GM10248 (cell line): ENCODE data around the gene KCNT2.

Source experiments
- CTCF ChIA-PET: fragments of 300-600 bp; sonication (Branson Sonifier 250); formaldehyde crosslinking; extraction: SDS; loops from one replicate; lab custom pipeline; 2021; ENCODE audit warnings: antibody characterized with exemption; lab: Yijun Ruan, JAX
- POLR2A ChIA-PET: fragments of 350-650 bp; sonication (Branson Sonifier 250); formaldehyde crosslinking; extraction: SDS; loops from one replicate; lab custom pipeline; 2020; ENCODE audit warnings: antibody characterized with exemption; lab: Yijun Ruan, JAX
- DNase-seq: peaks from one replicate; pipeline ENCODE4 v3.0.0; 2012; ENCODE audit errors: extremely low spot score
- TF ChIP-seq, protein P1 (sequence below): IDR thresholded peaks from 2 replicates; pipeline ENCODE4 v1.5.1; 2012; ENCODE audit warnings: mild to moderate bottlenecking, low read depth; ENCODE audit errors: extremely low read depth, missing control alignments, control extremely low read depth

Gene KCNT2

DNA sequence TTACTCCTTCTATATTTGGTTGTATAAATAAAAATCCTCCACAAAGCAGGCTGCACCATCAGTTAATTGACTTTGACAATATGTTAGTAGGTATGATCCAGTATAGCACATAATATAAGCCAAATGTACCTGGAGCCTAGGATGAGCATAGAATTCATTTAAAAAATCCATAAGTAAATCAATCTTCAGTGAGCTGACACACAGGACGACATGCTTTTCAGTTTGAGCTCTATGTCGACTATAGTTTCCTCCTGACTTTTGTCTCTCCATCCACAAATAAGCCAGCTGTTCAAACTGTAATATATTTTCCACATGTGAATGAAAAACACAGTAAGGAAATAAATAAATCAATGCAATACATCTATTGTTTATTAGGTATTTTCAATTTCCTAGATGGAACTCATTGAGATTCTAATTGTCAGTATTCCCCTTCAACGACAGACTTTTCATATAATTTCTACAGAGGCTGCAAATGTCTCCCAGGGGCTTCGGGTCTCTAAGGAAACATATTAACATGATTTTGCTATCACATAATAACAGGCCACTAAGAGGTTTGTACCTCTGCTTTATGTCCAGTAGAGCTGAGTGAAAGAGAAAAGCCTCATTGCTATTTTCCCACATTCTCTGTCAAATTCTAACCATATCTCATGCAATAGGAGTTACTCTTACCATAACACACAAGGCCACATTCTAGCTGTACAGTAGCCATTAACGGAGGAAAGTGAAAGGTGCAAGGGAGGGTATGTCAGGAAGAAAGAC lies 180.1 kb downstream of the KCNT2 start:
- CTCF ChIA-PET, result no interaction called here
- DNase-seq, result no peak
- TF ChIP-seq, protein P1, sequence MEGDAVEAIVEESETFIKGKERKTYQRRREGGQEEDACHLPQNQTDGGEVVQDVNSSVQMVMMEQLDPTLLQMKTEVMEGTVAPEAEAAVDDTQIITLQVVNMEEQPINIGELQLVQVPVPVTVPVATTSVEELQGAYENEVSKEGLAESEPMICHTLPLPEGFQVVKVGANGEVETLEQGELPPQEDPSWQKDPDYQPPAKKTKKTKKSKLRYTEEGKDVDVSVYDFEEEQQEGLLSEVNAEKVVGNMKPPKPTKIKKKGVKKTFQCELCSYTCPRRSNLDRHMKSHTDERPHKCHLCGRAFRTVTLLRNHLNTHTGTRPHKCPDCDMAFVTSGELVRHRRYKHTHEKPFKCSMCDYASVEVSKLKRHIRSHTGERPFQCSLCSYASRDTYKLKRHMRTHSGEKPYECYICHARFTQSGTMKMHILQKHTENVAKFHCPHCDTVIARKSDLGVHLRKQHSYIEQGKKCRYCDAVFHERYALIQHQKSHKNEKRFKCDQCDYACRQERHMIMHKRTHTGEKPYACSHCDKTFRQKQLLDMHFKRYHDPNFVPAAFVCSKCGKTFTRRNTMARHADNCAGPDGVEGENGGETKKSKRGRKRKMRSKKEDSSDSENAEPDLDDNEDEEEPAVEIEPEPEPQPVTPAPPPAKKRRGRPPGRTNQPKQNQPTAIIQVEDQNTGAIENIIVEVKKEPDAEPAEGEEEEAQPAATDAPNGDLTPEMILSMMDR, result no peak
- POLR2A ChIA-PET, result no interaction called here

DNA sequence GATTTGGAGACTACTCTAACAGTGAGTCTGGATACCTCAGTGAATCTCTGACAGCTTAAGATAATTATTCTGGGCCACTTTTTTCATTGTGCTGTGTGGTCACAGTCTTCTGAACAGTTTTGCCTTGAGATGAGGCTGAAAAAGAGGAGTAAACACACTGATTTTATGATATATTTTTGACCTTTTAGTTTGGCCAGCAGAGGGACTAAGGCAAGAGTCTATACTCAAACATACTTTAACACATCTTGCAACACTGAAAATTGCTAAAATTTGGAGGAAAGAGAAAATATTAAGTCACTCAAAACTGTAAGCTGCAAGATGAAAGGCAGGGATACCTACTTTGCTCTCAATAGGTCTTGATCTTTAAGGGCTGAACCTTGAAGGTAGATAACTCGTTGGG lies 182.7 kb downstream of the KCNT2 start:
- no peak for DNase-seq
- TF ChIP-seq, protein P1, result no peak
- ChIA-PET POLR2A (no interaction called here), CTCF (no interaction called here)

DNA sequence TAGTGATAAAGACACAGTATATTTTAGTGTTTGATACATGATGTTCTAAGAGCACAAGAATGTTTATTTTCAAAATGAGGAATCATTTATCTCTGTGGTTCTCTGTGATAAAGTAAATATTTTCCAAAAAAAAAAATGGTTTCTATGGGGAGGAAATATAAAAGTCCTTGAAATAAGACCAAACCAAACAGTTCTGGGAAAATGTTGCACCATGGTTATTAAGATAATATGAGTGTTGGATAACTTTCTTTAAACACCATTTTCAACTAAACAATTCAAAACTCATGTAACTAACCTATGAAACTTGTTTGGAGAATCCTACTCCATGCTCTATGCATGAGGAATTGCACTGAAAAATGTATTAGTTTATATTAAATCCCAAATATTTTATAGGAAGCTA lies 184.6 kb downstream of the KCNT2 start:
- ChIA-PET POLR2A (no interaction called here), CTCF (no interaction called here)
- TF ChIP-seq, protein P1, result no peak

DNA sequence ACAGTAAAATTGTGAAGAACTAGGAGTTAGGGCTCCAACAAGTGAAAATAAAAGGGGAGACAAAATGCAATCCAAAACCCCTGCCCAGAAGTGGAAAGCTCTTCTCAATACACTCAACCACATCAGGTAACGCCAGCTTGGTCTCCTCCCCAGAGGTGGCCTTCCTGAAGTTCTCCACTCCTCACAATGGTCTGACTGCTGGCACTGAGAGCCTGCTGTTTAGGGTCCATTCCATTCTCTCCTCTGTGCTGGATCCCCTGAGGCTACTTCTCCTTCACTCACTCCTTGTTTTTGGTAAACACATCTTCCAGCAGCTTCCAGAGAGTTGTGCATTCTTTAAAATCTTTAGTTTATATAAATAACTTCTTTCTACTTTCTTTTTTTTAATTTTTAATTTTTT lies 189.5 kb downstream of the KCNT2 start:
- TF ChIP-seq, protein P1, result no peak
- no peak for DNase-seq
- ChIA-PET CTCF (no interaction called here), POLR2A (no interaction called here)

More for the DNA sequence above, 184.6 kb downstream of the KCNT2 start:
- DNase-seq, result no peak

DNA sequence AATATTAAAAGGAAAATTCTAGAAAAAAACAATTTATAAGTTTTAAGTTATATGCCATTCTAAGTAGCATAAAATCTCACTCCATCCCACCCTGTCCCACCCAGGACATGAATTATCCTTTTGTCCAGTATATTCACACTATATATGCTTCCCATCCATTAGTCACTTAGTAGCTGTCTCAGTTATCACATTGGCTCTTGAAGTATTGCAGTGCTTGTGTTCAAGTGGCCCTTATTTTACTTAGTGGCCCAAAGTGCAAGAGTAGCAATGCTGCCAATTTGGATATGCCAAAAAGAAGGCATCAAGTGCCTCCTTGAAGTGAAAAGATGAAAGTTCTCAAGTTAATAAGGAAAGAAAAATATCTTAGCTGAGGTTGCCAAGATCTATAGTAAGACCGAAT lies 192.3 kb downstream of the KCNT2 start:
- TF ChIP-seq, protein P1, result no peak
- CTCF ChIA-PET, result no interaction called here
- DNase-seq, result no peak
- POLR2A ChIA-PET, result no interaction called here

DNA sequence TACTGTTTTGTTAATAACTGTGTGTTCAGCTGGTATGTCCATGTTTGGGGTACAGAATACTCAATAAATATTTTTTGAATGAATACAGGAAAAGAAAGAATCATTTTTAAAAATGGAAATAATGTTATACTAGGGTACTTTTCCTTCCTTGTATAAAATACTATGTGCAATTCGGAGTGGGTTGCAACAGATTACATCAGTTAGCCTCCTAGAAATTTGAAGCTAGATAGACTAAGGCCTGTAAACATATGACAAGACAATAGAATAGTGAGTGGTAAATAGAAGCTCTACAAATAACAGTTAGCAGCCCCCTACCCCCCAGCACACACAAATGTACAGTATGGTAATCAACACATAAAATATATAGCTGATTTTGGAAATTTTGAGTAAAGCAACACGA lies 195.9 kb downstream of the KCNT2 start:
- TF ChIP-seq, protein P1, result no peak
- POLR2A ChIA-PET, result no interaction called here
- no peak for DNase-seq
- CTCF ChIA-PET, result interaction anchor here (2.1 kb wide), 1 partner anchor 12 kb away, joined by 4 read pairs; no protein-coding TSS in a partner anchor
